ENCODE results near the gene TCF20.

Gene TCF20

DNA sequence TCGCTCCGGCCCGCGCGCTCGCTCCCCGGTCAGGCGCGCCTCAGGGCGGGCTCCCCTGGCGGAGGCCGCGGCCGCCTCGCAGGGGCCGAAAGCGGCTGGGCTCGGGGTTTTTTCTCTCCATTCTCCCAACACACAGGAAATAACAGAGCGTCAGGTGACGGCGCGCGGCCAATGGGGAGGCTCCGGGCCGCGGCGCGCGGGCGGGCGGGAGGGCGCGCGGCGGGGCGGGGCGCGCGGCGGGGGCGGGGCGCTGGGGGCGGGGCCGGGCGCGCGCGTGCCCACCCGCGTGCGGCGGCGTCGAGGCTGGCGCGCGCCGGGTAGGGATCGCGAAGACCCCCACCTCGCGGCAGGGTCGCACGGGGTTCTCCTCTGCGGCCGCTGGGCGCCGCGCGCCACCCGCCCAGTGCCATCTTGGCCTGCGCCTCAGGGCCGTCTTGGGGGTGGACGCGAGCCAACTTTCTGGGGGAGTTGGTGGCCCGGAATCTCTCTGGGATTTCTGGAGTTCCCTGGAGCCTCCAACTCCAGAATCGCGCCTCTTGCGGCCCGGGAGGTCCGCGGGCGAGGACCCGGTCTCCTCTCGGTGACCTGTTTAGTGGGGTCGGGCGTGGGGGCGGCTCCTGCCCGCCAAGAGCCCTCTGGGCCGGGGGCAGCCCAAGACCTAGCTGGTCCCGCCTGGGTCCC is at the start of gene TCF20:
Gene TCF20, minus strand, starts transcription at position 144 of the 681 bp plus-strand sequence. CDS start 55,348 bp downstream, outside the sequence.
- peak; percentile 92 for DNase-seq

DNA sequence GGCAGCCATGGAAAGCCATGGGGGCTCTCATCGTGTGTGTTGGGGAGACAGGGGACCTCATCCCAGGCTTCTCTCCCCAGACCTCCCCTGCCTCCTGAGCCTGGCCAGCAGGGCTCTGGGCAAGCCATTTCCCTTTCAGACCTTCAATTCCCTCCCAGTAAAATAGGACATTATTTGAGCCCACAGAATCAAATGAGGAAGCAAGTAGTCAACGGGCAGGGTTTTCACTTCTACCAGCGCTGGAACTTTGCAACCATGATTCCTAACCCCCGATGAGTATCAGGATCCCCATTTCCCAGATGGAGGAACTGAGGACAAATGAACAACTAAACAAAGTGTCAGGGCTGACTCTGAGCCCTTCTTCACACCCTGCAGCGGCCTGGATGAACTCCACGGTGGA is 48.9 kb upstream of the TCF20 start:
- no peak for DNase-seq

DNA sequence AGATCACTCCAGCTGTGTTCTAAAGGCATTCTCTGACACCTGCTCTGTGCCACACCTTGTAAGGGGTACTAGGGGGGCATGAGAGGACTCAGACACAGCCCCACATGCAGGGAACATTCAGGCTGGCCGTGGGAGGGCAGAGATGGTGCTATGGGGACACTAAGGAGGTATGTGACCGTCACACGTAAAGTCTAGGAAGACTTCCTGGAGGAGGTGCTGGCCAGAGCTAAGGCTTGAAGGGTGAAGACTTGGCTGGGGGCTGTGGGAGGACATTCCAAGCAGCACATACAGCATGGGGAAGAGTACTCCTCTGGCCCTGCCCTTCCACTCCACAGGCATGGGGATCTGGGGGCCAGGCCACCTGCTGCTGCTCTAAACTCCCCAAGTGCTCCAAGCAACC is 48.5 kb upstream of the TCF20 start:
- DNase-seq = no peak

DNA sequence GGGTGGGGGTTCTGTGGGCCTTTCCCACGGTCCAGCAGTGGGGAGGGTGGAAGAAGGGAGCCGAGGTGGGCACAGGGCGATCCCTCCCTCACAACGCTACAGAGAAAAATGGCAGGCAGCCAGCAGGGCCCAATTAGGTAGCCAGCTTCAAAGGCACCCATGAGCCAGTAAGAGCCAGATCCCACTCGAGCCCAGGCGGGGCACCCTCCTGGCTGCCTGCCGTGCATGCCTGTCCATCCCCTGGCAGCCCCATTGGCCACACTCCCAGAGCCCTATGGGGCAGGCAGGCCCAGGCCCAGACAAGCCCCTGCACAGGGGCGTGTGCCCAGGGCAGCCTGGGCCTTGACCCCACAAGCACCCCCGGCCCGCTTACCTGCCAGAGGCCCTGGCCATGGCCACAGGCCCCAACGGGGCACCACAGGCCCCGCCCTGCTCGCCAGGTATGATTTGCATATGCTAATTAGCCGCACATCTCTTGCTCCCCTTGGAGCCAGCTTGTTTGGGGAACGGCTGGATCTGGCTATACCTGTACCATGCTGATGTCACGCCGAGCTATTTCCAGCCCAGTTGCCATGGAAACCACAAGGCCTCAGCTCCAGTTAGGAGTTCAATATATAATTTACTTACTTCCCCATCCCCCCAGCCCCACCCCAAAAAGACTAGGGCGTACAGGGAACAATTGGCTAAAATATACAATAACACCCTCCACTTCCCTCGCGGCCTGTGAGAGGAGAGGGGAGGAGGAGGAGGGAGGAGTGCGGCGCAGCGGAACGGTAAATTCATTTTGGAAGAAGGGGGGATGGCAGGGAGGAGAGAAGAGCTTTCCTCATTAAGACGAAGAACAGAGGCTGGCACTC is 47.5 kb upstream of the TCF20 start:
- no peak for DNase-seq

DNA sequence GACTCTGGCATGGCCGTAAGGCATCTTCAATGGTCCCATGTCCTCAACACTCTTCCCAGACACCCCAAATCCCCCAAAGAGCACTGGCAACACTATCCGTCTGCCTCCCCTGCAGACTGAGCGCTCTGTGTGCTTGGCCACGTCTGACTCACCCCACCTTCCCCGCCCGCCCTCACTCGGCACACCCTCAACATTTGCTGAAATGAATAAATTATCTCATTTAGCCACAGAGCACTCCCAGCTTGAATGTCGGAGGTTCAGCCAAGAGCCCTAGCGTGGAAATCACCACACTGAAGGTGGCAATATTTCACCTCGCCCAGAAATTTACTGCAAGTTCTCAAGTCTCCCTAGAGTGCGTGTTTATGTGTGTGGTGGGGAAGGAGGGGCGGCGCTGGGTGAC is 46.6 kb upstream of the TCF20 start:
- peak; percentile 75 for DNase-seq

DNA sequence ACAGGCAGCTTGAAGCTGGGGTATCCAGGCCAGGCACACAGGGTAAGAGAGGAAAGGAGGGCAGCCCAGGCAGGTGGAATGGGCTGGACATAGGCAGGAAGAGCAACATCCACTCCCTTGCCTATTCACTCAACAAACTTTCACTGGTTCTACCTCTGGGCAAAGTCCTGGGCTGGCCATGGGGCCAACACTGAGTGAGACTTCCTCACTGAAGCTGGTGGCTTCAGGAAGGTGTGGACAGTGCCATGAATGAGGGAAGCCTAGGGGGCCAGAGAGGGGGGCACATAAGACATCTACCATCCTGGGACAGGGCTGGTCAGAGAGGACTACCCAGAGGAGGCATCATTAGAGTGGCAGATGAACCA is 44.9 kb upstream of the TCF20 start:
- DNase-seq = no peak

DNA sequence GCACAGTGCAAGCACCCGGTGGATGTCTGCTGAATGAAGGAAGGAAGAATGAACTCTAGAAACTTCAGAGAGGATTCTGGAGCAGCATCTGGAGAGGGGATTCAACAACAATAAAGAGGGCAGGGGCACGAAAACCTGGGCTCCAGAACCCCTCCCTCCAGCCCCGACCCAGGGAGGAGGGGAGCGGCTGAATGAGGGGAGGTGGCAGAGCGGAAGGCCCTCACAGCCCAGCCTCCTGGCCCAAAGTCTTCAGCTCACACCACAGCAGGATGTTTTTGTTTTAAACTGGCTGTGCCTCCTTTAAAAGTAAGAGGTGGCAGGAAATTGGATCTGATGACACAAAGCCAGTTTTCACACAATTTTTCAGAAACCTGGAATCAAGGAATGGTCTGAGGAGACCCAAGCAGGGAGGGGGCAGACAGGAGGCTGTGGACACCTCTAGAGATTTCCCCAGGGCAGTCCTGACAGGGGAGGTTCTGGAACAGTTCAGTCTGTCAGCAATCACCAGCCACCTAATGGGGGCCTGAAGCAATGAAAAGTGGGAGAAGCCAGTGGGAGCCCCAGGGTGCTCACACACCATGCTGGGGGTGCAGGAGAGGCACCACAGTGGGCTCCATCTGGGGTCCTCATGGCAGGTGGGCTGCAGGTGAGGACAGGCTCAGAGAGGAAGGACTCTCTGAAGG is 44.4 kb upstream of the TCF20 start:
- DNase-seq = no peak

DNA sequence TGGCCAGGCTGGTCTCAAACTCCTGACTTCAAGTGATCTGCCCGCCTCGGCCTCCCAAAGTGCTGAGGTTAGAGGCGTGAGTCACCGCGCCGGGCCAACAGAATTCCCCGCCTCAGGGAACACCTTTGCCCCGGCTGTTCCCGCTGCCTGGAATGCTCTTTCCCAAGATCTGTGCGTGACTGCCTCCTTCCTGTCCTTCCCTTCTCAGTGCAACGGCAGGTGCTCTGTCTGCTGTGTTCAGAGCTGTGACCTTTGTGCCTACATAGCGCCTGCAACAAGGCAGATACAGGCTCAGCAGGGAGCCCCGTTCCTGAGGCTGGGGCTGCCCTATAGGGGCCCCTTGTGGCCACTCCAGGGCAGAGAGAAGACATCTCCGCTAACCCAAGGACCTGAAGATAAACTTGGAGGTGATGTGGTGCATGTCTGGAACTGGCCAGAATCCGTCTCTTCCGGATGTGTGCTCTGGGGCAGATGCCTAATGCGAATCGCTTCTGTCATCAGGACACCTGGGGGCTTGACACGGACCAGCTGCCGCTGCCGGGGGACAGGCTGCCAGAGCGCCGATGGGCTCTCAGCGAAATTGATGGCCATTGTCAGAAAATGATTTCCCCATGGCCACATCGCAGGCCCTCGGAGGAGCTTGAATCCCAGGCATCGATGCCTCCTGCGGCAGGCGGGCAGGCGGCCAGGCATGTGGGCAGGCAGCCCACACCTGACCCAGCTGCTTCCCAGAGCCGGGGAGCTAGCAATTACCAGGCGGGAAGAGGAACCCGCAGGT is 43.5 kb upstream of the TCF20 start:
- peak; percentile 85 for DNase-seq

DNA sequence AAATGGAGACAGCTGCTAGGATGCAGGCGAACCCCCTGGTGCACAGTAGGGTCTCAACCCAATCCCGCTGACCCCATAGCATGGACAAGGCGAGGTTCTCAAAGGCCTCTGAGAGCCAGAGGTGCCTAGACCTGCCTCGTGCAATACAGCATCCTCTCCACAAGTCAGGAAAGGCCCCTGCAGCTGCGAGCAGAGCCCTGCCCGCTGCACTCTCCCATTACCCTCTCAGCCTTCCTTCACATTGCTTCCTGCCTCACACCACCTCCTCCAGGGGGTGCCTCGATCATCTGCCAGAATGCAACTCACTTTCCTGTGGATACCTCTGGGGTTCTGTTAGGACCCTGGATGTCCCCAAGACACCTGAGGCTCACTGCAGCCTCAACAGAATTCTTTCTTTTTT is 42.8 kb upstream of the TCF20 start:
- DNase-seq = no peak

DNA sequence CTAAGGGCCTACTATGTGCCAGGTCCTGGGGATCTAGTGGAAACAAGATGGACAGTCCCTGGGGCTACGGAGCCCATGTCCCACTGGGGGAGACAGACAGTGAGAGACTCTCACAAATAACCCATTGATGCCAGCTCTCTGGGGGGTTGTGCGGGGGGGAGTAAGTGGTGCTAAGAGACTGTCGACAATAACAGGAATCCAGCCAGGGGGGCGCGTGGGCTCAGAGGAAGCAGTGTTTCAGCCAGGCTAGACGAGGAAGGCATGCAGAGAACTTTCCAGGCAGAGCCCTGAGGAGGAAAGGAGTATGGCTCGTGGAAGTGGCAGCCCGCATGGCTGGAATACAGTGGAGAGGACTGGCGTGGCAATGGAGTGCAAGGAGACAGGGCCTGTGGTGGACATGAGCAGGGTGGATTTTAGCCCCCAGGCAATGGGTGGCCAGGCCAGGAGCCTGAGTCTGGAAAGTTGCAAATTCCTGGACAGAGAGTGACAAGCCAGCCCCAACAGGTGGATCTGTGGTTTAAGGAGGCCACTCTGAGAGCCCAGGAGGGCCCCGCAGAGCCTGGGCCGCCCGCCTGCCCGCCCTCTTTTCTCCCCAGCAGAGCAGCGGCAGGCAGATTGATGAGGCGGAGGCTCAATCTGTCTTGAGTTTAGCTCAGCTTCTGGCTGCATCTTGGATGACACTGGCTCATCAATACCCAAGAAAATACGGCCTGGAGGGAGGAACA is 40.0 kb upstream of the TCF20 start:
- no peak for DNase-seq

DNA sequence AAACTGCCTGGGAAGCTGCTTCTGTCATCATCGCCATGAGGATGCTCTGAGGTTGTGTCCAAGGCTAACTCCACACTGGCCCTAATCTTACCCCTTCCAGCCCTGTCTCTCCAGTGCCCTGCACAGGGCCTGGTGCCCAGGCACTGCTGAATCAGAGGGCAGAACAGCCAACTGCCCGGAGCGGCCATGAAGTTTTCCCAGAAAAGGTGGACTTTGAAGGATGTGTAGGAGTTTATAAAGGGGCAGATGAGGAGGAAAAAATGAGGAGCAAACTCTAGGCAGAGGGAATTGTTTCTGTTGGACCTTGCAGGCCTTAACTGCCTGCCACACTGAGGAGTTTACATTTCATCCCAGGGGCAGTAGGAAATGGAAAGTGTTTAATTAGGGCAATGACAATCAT is 39.4 kb upstream of the TCF20 start:
- no peak for DNase-seq

DNA sequence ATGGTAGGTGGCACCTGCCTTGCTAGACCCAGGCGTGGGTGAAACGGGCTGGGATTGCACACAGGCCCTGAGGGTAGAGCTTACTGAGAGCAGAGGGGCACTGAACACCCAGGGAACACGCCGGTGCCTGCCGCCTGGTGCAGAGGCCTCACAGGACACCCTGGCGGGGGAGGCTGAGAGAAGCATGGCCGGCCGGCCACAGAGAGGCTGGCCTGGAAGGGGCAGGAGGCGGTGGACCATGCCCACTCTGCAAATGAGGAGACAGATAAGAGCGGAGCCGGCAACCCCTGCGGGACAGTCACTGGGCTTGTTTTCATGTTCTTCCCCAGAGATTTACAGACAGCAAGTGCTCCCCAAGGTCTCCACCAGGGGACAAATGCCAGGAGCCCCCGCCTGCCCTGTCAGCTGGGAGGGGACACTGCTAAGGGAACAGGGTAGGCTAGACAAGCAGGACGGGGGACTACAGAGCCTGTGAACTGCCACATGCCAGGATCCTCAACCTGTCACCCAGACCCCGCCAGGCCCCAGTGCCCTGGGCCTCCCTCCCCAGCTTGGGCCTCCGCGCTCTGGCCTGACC is 38.5 kb upstream of the TCF20 start:
- DNase-seq = no peak

DNA sequence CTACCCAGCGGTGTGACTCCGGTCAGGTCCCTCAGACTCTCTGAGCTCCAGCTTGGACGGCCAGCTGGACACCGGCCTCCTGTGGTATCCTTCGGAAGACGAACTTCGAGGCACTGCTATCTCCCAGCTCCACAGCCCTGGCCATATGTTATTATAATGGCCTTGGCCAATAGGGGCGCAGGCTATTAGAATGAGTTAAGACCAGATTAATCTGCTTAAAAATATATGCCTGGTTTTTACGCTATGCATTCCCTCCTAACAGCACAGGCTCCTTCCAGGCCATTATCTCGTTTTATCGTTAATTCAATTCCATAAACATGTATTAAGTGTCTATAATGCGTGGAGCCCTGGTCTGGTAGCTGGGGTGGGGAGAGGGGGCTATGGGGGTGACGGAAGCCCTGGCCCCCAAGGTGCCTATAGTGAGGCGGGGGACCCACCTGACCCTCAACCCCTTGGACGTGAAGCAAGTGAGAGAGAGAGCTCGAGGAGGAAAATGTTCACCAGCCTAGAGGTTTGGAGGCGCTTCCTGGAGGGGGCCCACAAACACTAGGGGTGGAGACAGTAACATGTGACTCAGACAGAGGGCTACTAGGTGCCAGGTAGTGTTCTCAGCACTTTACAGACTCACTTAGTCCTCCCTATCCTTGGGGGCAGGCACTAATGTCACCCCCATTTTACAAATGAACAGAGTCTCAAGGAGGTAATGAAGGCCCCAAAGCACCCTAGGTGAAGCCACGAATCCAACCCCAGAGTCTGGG is 37.5 kb upstream of the TCF20 start:
- no peak for DNase-seq

DNA sequence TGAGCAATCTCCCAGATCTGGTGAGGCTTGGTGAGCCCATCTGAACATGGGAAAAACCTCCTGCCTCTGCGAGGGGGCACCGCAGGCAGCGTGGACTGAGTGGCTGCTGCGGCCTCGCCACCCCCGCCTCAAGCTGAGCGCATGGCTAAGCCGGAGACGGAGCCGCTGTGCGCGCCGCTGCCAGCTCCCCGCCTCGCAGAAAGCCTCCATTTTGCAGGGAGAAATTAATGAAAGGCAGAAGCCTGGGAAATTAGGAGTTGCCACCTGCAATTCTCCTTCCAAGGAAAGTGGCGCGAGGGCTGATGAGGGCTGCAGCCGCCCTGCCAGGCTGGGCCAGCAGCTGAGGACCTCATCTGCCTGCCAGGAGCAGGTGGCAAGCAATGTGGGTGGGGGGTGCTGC is 35.6 kb upstream of the TCF20 start:
- no peak for DNase-seq

DNA sequence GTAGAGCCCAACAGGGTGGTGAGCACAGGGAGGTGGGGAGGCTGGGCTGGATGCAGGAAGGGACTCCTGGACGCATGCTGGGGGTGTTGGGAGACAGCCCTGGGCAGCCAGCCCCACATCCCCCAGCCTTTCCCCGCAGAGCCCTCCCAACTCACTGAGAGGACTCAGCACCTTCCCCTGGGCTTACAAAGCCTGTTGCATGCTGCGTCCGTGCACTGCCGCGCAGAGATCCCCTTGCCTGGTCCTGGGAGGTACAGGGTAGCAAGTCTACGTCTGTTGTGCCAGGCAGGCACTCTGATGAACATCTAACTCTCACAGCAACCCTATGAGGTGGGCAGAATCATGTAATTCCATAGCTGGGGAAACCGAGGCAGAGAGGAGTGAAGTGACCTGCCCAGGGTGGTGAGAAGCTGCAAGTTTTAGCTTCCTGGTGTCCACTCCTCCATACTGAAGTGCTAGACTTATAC is 33.9 kb upstream of the TCF20 start:
- no peak for DNase-seq

DNA sequence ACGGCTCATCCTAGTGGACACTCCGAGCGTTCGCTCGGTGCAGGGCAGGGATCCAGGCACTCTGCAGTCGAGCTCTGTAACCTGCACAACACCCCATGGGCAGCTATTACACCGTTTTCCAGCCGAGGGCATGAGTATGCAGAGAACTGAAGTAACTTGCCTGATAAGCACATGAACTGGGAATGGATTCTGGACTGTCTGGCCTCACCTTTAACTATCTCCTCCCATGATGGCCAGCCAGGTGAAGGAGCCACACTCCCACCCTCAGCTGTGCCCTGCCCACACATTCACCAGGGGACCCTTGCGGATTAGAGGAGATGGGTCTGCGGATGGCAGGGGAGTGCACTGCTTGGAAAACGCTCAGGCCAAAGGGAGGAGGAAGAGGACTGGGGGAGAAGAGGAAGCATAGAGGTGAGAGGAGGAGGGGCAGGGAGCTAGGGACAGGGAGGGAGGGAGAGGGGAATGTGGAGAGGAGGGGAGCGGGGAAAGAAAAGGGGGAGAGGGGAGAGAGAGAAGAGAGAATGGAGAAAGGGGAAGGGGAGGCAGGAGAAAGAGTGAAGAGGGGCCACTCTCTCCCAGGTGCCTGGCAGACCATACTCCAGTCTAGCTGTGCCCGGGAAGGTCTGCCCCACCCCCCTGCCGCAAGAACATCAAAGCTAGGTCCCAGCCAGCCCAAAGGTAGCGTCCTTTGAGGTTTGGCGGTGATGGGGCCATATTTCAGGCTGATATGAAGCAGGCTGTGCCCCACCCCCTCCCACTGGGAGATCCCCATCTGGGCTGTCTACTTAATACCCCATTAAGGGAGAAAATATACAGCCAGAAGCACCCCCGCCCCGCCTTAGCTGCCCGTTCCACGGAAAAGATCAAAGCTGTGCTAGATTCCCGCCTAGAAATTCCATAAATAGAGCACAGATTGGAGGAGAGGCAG is 33.2 kb upstream of the TCF20 start:
- DNase-seq = no peak

DNA sequence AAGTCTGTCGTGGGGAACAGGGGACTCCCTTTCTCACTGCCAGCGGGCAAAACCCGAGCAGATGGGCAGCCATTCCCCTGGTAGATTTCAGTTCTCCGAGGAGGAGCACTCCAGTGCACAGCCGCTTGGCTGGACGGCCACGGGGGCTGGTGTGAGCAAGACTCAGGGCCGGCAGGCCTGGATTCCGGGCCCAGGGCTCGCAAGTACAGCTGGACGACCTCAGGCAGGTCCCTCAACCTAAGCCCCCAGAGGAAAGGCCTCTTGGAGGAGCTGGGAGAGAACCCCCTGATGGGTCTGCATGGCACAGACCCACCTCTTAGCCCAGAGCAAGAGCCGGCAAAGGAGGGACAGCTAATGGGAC is 31.3 kb upstream of the TCF20 start:
- no peak for DNase-seq

DNA sequence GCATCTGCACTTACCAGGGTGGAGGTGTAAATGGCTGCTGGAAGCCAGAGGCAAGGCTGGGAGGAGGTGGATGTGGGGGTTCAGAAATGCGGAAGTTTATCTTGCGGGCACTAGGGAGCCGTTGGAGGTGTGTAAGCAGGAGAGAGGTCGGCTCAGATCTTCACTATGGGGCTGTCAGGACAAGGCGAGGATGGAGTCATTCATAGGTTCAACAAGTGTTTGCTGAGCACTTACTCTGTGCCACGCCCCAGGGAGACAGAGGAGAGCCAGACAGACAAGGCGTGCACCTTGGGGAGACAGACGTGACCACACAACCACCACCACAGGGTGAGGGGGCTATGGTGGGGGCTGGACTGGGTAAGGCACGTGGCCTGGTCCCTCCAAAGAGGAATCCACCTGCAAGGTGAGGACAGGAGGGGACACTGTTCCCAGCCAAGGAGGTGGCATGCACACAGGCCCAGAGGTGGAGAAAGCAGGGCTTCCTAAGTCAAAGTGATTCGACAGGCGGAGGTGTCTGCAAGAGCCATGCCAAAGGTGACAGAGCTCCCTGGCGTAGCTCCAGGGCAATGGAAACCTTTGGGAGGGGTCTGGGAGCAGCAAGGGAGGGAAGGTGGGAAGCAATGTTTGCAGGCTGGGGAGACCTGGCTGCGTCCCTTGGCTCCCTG is 30.8 kb upstream of the TCF20 start:
- no peak for DNase-seq

DNA sequence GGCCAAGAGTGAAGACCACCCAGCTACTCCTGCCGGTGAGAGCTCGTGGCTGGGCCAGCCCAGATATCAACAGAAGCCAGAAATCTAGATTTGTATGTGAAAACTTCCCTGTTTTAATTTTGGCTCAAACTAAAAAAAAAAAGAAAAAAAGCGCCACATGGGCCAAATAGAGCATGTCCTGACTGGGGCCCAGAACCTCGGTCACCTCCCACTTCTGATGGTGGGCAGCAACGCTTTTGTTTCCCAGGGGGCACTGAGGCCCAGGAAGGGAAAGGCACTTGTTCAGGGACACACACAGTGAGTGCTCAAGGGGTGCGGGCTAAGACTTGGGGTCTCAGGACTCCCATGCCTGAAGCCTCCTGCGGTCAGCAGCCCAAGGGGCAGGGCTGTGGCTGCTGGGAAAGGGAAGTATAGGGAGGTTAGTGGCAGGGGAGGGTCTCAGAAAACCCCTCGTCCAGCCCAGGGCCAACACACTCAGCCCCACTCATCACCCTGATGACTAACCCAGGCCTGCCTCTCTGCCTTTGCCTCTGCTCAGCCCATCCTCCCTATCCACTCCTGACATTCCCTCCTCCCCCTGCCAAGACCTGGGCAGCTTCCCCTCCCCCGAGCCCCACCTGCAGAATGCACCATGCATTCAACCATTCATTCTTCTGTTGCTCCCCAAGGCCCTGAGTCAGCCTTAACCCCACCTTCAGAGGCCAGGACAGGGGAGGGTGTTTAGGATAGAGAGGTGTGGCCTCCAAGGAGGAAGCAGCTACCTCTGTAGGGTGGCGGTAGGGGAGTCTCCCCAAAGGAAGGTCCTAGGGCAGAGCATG is 30.0 kb upstream of the TCF20 start:
- peak; percentile 72 for DNase-seq
